OCI-LY7 (cell line): ENCODE data around the gene MEI4.

ENCODE experiments used
- EZH2phosphoT487 ChIP-seq: fragments of 200-600 bp; sonication (generic); IDR thresholded peaks from 2 replicates; pipeline ENCODE4 v1.6.1; 2018; ENCODE audit warnings: low read depth, borderline replicate concordance, mild to moderate bottlenecking, mixed run types, antibody characterized with exemption, low read length, moderate library complexity, mixed read lengths
- TF ChIP-seq, protein P1 (sequence below): fragments of 200-600 bp; sonication (generic); conservative IDR thresholded peaks from 2 replicates; pipeline ENCODE4 v1.5.1; 2014; ENCODE audit warnings: mild to moderate bottlenecking, antibody characterized with exemption, low read length, moderate library complexity, mixed read lengths

DNA sequence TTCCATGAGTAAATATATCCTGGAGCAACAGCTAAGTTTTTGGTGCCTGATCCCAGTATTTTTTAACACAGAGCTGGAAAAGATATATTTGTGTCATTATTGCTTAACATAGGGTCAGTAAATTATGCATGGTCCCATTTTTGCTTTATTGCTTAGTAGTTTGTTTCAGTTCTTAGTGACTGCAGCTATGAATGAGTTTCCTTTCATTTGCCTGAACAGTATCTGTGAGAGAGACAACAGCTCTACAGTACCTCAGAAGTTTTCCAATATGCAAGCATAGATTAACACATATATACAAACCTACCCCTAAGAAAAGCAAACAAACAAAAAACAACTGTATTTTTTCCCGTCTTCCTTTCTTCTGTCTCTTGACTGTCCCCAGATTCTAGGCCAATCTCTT lies 160.3 kb downstream of the MEI4 start:
- TF ChIP-seq, protein P1, sequence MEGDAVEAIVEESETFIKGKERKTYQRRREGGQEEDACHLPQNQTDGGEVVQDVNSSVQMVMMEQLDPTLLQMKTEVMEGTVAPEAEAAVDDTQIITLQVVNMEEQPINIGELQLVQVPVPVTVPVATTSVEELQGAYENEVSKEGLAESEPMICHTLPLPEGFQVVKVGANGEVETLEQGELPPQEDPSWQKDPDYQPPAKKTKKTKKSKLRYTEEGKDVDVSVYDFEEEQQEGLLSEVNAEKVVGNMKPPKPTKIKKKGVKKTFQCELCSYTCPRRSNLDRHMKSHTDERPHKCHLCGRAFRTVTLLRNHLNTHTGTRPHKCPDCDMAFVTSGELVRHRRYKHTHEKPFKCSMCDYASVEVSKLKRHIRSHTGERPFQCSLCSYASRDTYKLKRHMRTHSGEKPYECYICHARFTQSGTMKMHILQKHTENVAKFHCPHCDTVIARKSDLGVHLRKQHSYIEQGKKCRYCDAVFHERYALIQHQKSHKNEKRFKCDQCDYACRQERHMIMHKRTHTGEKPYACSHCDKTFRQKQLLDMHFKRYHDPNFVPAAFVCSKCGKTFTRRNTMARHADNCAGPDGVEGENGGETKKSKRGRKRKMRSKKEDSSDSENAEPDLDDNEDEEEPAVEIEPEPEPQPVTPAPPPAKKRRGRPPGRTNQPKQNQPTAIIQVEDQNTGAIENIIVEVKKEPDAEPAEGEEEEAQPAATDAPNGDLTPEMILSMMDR: no peak
- no peak for TF ChIP-seq EZH2phosphoT487
